ENCODE data around the gene ARHGEF39.

ARHGEF39 gene

DNA sequence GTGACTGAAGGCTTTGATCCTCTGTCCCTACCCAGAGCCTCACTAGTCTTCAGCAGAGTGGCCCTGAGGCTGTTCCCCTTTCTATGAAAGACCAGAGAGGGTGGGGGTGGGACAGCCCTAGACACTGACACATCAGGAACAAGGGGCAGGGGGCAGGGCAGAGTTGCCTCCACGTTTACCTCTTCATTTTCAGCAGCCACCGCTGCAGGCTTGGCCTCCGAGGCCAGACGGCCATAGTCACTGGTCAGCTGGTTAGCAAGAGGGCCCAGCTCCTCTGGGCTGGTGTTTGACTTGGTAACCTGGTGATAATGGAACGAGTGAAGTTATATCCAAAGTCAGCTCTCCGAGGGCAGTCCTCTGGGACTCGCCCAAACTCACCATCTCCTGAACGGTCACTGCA is 40.4 kb upstream of the ARHGEF39 start:
- no peaks in the 10 kb centered on the region for H3K4me1 ChIP-seq (ENCODE audit: control insufficient read depth, insufficient read depth, low read length)
- H3K36me3 ChIP-seq (ENCODE audit: control insufficient read depth, insufficient read depth, low read length): peaks cover 81% of the 10 kb centered on the region
- WGBS, 2 experiments: 88% methylated on average over 8 of the region's 8 CpGs
- no peak overlapping the region for H3K4me3 ChIP-seq (ENCODE audit: insufficient read depth, low read depth, low read length)
- no peak overlapping the region for H3K27ac ChIP-seq (ENCODE audit: insufficient read depth, low read depth, low read length, poor library complexity, severe bottlenecking)
- no peaks in the 10 kb centered on the region for H3K27me3 ChIP-seq (ENCODE audit: control insufficient read depth, insufficient read depth, low read length, poor library complexity, severe bottlenecking)
- no peaks in the 10 kb centered on the region for H3K9me3 ChIP-seq (ENCODE audit: control insufficient read depth, low read length)

DNA sequence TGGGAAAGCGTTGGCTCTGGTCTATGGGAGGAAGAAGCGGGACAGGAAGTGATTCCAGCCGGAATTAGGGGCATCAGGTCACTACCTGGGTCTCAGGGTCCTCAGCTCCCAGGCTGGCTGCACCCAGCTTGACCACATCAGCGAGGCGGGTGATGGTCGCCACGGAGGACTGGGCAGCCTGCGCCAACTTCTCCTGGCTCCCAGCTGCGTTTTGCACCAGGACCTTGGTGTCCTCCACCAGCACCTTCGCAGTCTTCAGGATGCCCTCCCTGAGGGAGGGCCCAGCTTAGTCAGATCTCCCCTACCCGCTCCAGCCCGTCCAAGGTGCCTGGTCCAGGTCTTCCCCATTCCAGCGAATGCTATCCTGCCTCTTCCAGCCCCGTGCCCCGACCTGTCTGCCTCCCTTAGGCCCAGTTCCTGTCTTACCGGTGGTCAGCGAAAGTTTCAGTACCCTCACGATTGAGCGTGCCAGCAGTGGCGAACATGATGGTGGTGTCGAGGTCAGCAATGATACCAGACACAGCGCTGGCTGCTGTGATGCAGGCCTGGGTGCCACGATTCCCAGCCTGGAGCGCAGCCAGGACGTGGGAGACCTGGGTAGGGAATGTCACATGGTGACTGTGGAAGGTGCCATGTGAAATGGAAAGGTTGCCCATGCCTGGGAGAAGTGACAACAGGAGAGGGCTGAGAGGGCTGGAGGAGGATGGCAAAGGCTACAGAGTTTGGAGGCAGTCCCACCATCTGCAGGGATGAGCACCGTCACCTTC is 39.1 kb upstream of the ARHGEF39 start:
- H3K4me1 ChIP-seq (ENCODE audit: control insufficient read depth, insufficient read depth, low read length): no peaks in the 10 kb centered on the region
- H3K9me3 ChIP-seq (ENCODE audit: control insufficient read depth, low read length): no peaks in the 10 kb centered on the region
- H3K4me3 ChIP-seq (ENCODE audit: insufficient read depth, low read depth, low read length): no peak overlapping the region
- 94 to 95% methylated on average over 26 of the region's 26 CpGs for WGBS, 2 experiments
- no peak overlapping the region for H3K27ac ChIP-seq (ENCODE audit: insufficient read depth, low read depth, low read length, poor library complexity, severe bottlenecking)
- peaks cover 82% of the 10 kb centered on the region for H3K36me3 ChIP-seq (ENCODE audit: control insufficient read depth, insufficient read depth, low read length)
- H3K27me3 ChIP-seq (ENCODE audit: control insufficient read depth, insufficient read depth, low read length, poor library complexity, severe bottlenecking): no peaks in the 10 kb centered on the region

DNA sequence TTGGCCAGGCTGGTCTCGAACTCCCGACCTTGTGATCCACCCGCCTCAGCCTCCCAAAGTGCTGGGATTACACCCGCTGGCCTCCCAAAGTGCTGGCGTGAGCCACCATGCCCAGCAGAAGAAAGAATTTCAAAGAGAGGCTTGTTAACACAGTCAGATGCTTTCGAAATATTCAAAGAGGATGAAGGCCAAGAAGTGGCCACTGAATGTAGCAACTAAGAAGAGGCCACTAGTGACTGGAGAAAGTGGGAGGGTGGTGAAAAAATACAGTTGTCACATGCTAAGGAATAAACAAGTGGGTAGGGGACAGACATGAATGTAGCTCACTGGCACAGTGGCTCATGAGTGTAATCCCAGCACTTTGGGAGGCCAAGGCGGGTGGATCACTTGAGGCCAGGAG is 37.7 kb upstream of the ARHGEF39 start:
- 92 to 93% methylated on average over 7 of the region's 7 CpGs for WGBS, 2 experiments
- H3K9me3 ChIP-seq (ENCODE audit: control insufficient read depth, low read length): no peaks in the 10 kb centered on the region
- no peaks in the 10 kb centered on the region for H3K4me1 ChIP-seq (ENCODE audit: control insufficient read depth, insufficient read depth, low read length)
- no peaks in the 10 kb centered on the region for H3K27me3 ChIP-seq (ENCODE audit: control insufficient read depth, insufficient read depth, low read length, poor library complexity, severe bottlenecking)
- no peak overlapping the region for H3K27ac ChIP-seq (ENCODE audit: insufficient read depth, low read depth, low read length, poor library complexity, severe bottlenecking)
- H3K36me3 ChIP-seq (ENCODE audit: control insufficient read depth, insufficient read depth, low read length): peaks cover 86% of the 10 kb centered on the region
- H3K4me3 ChIP-seq (ENCODE audit: insufficient read depth, low read depth, low read length): no peak overlapping the region

DNA sequence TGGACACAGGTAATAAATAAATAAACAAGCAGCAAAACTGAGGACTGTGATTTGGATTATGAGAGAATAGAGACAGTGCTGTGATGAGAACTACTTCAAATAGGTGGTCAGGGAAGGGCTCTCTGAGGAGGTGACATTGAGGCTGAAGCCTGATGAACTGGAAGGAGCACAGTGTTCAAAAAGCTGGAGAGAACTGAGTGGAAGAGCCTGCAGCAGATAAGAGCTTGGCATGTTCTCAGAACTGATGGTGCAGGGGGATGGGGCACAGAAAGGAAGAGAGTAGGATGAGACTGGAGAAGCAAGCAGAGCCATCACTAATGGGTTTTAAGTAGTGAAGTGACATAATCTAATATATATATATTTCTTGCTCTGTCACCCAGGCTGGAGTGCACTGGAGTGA is 35.9 kb upstream of the ARHGEF39 start:
- Histone ChIP-seq H3K9me3 (ENCODE audit: control insufficient read depth, low read length) (no peaks in the 10 kb centered on the region), H3K27me3 (ENCODE audit: control insufficient read depth, insufficient read depth, low read length, poor library complexity, severe bottlenecking) (no peaks in the 10 kb centered on the region), H3K4me1 (ENCODE audit: control insufficient read depth, insufficient read depth, low read length) (no peaks in the 10 kb centered on the region), H3K36me3 (ENCODE audit: control insufficient read depth, insufficient read depth, low read length) (peaks cover 75% of the 10 kb centered on the region), H3K4me3 (ENCODE audit: insufficient read depth, low read depth, low read length) (no peak overlapping the region), H3K27ac (ENCODE audit: insufficient read depth, low read depth, low read length, poor library complexity, severe bottlenecking) (no peak overlapping the region)

DNA sequence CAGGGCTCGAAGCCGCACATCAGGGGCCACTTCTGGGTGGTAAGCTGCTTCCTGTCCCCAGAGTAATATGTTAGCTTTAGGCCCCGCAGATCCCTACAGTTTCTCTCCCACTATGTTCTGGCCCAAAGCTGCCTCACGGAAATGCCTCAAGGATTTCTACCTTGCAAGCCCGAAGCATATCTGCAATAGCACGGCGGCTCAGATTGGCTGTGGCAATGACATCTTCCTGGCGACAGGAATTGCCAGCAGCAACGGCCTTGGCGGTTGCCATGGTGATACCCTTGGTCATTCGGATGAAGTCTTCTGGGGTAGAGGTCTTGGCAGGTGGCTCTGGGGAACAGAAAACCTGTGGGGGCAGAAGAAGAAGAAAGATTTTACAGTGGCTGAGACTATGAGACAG is 35.0 kb upstream of the ARHGEF39 start:
- Histone ChIP-seq H3K27ac (ENCODE audit: insufficient read depth, low read depth, low read length, poor library complexity, severe bottlenecking) (no peak overlapping the region), H3K36me3 (ENCODE audit: control insufficient read depth, insufficient read depth, low read length) (peaks cover 66% of the 10 kb centered on the region), H3K27me3 (ENCODE audit: control insufficient read depth, insufficient read depth, low read length, poor library complexity, severe bottlenecking) (no peaks in the 10 kb centered on the region), H3K9me3 (ENCODE audit: control insufficient read depth, low read length) (no peaks in the 10 kb centered on the region), H3K4me1 (ENCODE audit: control insufficient read depth, insufficient read depth, low read length) (no peaks in the 10 kb centered on the region), H3K4me3 (ENCODE audit: insufficient read depth, low read depth, low read length) (no peak overlapping the region)
- WGBS, 2 experiments: 93 to 94% methylated on average over 11 of the region's 11 CpGs

DNA sequence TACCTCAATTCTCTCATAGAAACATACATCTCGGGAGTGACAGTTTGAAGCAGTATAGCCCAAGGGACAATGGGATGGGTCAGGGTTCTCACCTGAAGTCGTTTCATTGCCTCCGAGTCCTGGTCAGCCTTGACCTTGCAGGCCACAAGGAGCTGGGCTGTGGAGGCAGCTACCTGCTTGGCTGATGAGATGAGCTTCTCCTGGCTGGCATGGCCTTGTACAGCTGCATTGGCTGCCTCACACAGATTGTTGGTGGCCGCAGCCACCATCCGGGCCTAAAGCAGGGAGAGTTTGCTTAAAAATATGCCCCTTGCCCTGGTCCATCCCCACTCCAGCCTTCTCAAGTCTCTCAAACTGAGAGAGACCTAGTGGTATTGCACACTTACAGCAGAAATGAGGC is 33.2 kb upstream of the ARHGEF39 start:
- 94 to 95% methylated on average over 5 of the region's 5 CpGs for WGBS, 2 experiments
- Histone ChIP-seq H3K36me3 (ENCODE audit: control insufficient read depth, insufficient read depth, low read length) (peaks cover 48% of the 10 kb centered on the region), H3K27me3 (ENCODE audit: control insufficient read depth, insufficient read depth, low read length, poor library complexity, severe bottlenecking) (no peaks in the 10 kb centered on the region), H3K9me3 (ENCODE audit: control insufficient read depth, low read length) (no peaks in the 10 kb centered on the region), H3K27ac (ENCODE audit: insufficient read depth, low read depth, low read length, poor library complexity, severe bottlenecking) (no peak overlapping the region), H3K4me1 (ENCODE audit: control insufficient read depth, insufficient read depth, low read length) (no peaks in the 10 kb centered on the region), H3K4me3 (ENCODE audit: insufficient read depth, low read depth, low read length) (no peak overlapping the region)

- no peak overlapping the region for H3K4me3 ChIP-seq (ENCODE audit: insufficient read depth, low read depth, low read length)
- H3K4me1 ChIP-seq (ENCODE audit: control insufficient read depth, insufficient read depth, low read length): no peaks in the 10 kb centered on the region
- H3K27me3 ChIP-seq (ENCODE audit: control insufficient read depth, insufficient read depth, low read length, poor library complexity, severe bottlenecking): no peaks in the 10 kb centered on the region
- H3K36me3 ChIP-seq (ENCODE audit: control insufficient read depth, insufficient read depth, low read length): peaks cover 45% of the 10 kb centered on the region
- H3K27ac ChIP-seq (ENCODE audit: insufficient read depth, low read depth, low read length, poor library complexity, severe bottlenecking): no peak overlapping the region
- no peaks in the 10 kb centered on the region for H3K9me3 ChIP-seq (ENCODE audit: control insufficient read depth, low read length)
- 95 to 96% methylated on average over 14 of the region's 14 CpGs for WGBS, 2 experiments
Observed at GRCh38 chr9:35697486-35697885, 32.5 kb upstream of the ARHGEF39 start.

- Histone ChIP-seq H3K27me3 (ENCODE audit: control insufficient read depth, insufficient read depth, low read length, poor library complexity, severe bottlenecking) (no peaks in the 10 kb centered on the region), H3K27ac (ENCODE audit: insufficient read depth, low read depth, low read length, poor library complexity, severe bottlenecking) (no peak overlapping the region), H3K4me1 (ENCODE audit: control insufficient read depth, insufficient read depth, low read length) (no peaks in the 10 kb centered on the region), H3K36me3 (ENCODE audit: control insufficient read depth, insufficient read depth, low read length) (peaks cover 39% of the 10 kb centered on the region), H3K4me3 (ENCODE audit: insufficient read depth, low read depth, low read length) (no peak overlapping the region), H3K9me3 (ENCODE audit: control insufficient read depth, low read length) (no peaks in the 10 kb centered on the region)
- 60 to 63% methylated on average over 9 of the region's 9 CpGs for WGBS, 2 experiments
Observed at GRCh38 chr9:35696520-35697215, 31.7 kb upstream of the ARHGEF39 start.

- Histone ChIP-seq H3K27me3 (ENCODE audit: control insufficient read depth, insufficient read depth, low read length, poor library complexity, severe bottlenecking) (no peaks in the 10 kb centered on the region), H3K27ac (ENCODE audit: insufficient read depth, low read depth, low read length, poor library complexity, severe bottlenecking) (no peak overlapping the region), H3K4me3 (ENCODE audit: insufficient read depth, low read depth, low read length) (no peak overlapping the region), H3K36me3 (ENCODE audit: control insufficient read depth, insufficient read depth, low read length) (peaks cover 34% of the 10 kb centered on the region), H3K4me1 (ENCODE audit: control insufficient read depth, insufficient read depth, low read length) (no peaks in the 10 kb centered on the region), H3K9me3 (ENCODE audit: control insufficient read depth, low read length) (no peaks in the 10 kb centered on the region)
- WGBS, 2 experiments: 96 to 97% methylated on average over 3 of the region's 3 CpGs
Observed at GRCh38 chr9:35695943-35696401, 31.0 kb upstream of the ARHGEF39 start.

DNA sequence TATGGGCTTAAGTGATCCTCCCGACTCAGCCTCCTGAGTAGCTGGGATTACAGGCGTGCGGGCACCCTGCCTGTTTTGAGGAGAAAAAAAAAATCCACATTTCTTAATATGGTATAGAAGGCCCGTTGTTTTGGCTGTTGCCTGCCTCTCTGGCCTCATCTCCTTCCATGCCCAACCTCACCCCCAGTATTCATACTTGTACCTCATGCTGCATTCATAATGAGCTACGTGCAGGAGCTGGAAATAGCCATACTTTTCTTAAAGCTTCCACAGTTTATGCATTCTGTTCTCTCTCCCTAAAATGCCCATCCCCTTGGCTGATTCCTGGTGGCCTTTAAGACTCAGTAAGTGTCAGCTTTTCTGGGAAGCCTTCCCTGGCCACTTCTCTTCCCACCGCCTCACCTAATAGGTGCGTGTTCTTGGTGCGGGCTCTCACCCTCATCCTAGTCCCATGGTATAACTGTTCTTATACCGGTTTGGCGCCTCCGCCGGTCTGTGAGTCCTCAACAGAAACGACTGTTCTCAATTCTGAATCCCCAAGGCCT is 26.8 kb upstream of the ARHGEF39 start:
- WGBS, 2 experiments: 72% methylated on average over 13 of the region's 13 CpGs
- Histone ChIP-seq H3K27me3 (ENCODE audit: control insufficient read depth, insufficient read depth, low read length, poor library complexity, severe bottlenecking) (no peaks in the 10 kb centered on the region), H3K4me1 (ENCODE audit: control insufficient read depth, insufficient read depth, low read length) (peaks cover 16% of the 10 kb centered on the region), H3K27ac (ENCODE audit: insufficient read depth, low read depth, low read length, poor library complexity, severe bottlenecking) (no peak overlapping the region), H3K36me3 (ENCODE audit: control insufficient read depth, insufficient read depth, low read length) (no peaks in the 10 kb centered on the region), H3K4me3 (ENCODE audit: insufficient read depth, low read depth, low read length) (no peak overlapping the region), H3K9me3 (ENCODE audit: control insufficient read depth, low read length) (no peaks in the 10 kb centered on the region)

All from ectodermal cell (in vitro differentiated cells).